Hepatocyte (in vitro differentiated cells): ENCODE measurements around the gene POC1A. TPM values are rescaled to one million over a fixed set of nuclear protein-coding genes. Genes with fewer than 3 reads are reported as not detected.

ENCODE experiments used
- DNase-seq: peaks from one replicate; pipeline ENCODE4 v3.0.0-alpha.2; 2016; ENCODE audit warnings: low spot score
- H2AFZ ChIP-seq: fragments of 200-600 bp; sonication (generic); 2 replicates; pipeline ENCODE4 v1.6.0; 2016; ENCODE audit warnings: antibody characterized with exemption, mild to moderate bottlenecking
- H3K27ac ChIP-seq: fragments of 200-600 bp; sonication (generic); 2 replicates; pipeline ENCODE4 v1.5.1; 2016; ENCODE audit warnings: mild to moderate bottlenecking
- H3K27me3 ChIP-seq: fragments of 200-600 bp; sonication (generic); 2 replicates; pipeline ENCODE4 v1.6.1; 2016
- H3K36me3 ChIP-seq: fragments of 200-600 bp; sonication (generic); replicated peaks from 2 replicates; pipeline ENCODE4 v1.5.1; 2016; ENCODE audit warnings: low read depth; ENCODE audit not compliant: insufficient read depth
- H3K4me1 ChIP-seq: fragments of 200-600 bp; sonication (generic); 2 replicates; pipeline ENCODE4 v1.5.1; 2016; ENCODE audit warnings: mild to moderate bottlenecking, moderate library complexity; ENCODE audit not compliant: insufficient read depth
- H3K4me2 ChIP-seq: fragments of 200-600 bp; sonication (generic); 2 replicates; pipeline ENCODE4 v1.6.0; 2016
- H3K4me3 ChIP-seq: fragments of 200-600 bp; sonication (generic); 2 replicates; pipeline ENCODE4 v1.5.1; 2016; ENCODE audit warnings: mild to moderate bottlenecking
- H3K79me2 ChIP-seq: fragments of 200-600 bp; sonication (generic); 2 replicates; pipeline ENCODE4 v1.6.0; 2017; ENCODE audit warnings: mild to moderate bottlenecking
- H3K9me2 ChIP-seq: fragments of 200-600 bp; sonication (generic); replicated peaks from 2 replicates; pipeline ENCODE4 v1.6.0; 2017; ENCODE audit warnings: mild to moderate bottlenecking; ENCODE audit not compliant: insufficient read depth
- H3K9me3 ChIP-seq: fragments of 200-600 bp; sonication (generic); 2 replicates; pipeline ENCODE4 v1.5.1; 2016; ENCODE audit warnings: low read depth, mild to moderate bottlenecking
- H4K20me1 ChIP-seq: fragments of 200-600 bp; sonication (generic); 2 replicates; pipeline ENCODE4 v1.6.0; 2016; ENCODE audit warnings: mild to moderate bottlenecking; ENCODE audit not compliant: insufficient read depth, poor library complexity, severe bottlenecking
- EZH2 ChIP-seq: fragments of 200-600 bp; sonication (generic); IDR thresholded peaks from 2 replicates; pipeline ENCODE4 v1.6.1; 2016; ENCODE audit warnings: antibody characterized with exemption, mild to moderate bottlenecking, borderline replicate concordance
- EZH2phosphoT487 ChIP-seq: fragments of 200-600 bp; sonication (generic); IDR thresholded peaks from one replicate; pipeline ENCODE4 v1.6.1; 2018; ENCODE audit warnings: antibody characterized with exemption, mild to moderate bottlenecking, low read depth, moderate library complexity; ENCODE audit not compliant: unreplicated experiment, severe bottlenecking
- WGBS: methylation state at CpG from one replicate; pipeline ENCODE4 v1.1.6; 2016; ENCODE audit warnings: low lambda C conversion rate; ENCODE audit errors: missing lambda C conversion rate; 5-methylcytosine and 5-hydroxymethylcytosine counted together
- polyA plus RNA-seq: library from polyadenylated mRNA; unstranded; fragments of >200 nt; fragmentation: Nextera tagmentation; extraction: Ambion mirVana; gene quantifications from 2 replicates; pipeline ENCODE4 v1.2.1, GENCODE V29; 2016
- total RNA-seq: library from RNA; depleted of rRNA; stranded (reverse); fragments of >200 nt; gene quantifications from 2 replicates; pipeline ENCODE4 v1.2.3, GENCODE V29; 2014
- TF ChIP-seq, protein P1 (sequence below): fragments of 200-600 bp; sonication (generic); IDR thresholded peaks from 2 replicates; pipeline ENCODE4 v1.5.1; 2016; ENCODE audit warnings: antibody characterized with exemption, mild to moderate bottlenecking; ENCODE audit not compliant: poor library complexity

The POC1A gene
- total and polyA plus RNA-seq, 2 experiments from 2014 or later: 2.6 to 3.7 TPM

- TF ChIP-seq EZH2 (no peak), EZH2phosphoT487 (no peak)
- TF ChIP-seq, protein P1, sequence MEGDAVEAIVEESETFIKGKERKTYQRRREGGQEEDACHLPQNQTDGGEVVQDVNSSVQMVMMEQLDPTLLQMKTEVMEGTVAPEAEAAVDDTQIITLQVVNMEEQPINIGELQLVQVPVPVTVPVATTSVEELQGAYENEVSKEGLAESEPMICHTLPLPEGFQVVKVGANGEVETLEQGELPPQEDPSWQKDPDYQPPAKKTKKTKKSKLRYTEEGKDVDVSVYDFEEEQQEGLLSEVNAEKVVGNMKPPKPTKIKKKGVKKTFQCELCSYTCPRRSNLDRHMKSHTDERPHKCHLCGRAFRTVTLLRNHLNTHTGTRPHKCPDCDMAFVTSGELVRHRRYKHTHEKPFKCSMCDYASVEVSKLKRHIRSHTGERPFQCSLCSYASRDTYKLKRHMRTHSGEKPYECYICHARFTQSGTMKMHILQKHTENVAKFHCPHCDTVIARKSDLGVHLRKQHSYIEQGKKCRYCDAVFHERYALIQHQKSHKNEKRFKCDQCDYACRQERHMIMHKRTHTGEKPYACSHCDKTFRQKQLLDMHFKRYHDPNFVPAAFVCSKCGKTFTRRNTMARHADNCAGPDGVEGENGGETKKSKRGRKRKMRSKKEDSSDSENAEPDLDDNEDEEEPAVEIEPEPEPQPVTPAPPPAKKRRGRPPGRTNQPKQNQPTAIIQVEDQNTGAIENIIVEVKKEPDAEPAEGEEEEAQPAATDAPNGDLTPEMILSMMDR: no peak
- no peak overlapping the region for H2AFZ ChIP-seq
- WGBS: 81% methylated on average over 5 of the region's 5 CpGs
These were observed 62.5 kb downstream of the POC1A start for GRCh38 chr3:52091586-52092270.

DNA sequence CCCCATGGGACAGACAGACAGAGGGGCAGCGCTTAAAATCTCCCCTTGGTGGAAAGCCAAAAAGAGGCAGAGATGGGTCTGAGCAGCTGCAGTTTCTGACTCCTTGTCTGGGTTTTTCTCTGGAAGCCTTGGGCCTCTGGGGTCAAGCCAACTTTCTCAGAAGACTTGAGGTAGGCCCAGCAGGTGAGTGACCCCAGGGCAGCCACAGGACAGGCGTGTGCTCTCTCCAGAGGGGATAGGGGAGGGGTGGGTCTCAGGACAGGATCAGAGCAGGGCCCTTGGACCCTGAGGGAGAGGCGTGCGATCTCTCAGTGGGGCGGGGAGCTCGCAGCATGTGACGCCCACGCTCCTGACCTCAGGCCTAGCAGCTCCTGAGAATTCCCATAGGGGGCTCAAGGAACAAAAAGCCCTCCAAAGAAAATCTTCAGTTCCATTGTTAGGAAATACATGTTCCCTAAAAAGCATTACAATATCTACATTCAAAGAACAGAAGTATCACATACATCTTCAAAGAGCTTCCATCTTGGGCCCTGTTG lies 63.2 kb downstream of the POC1A start:
- DNase-seq: no peak
- peak overlapping the region; percentile 88 for H3K27ac ChIP-seq
- H3K4me1 ChIP-seq: peaks cover 34% of the 10 kb centered on the region
- WGBS: 95% methylated on average over 7 of the region's 8 CpGs
- no peaks in the 10 kb centered on the region for H3K27me3 ChIP-seq
- H3K36me3 ChIP-seq: no peaks in the 10 kb centered on the region
- H3K79me2 ChIP-seq: no peaks in the 10 kb centered on the region
- no peak overlapping the region for H3K4me3 ChIP-seq
- no peak overlapping the region for H2AFZ ChIP-seq
- H3K9me2 ChIP-seq: no peaks in the 10 kb centered on the region
- no peak overlapping the region for H3K4me2 ChIP-seq
- TF ChIP-seq, protein P1: no peak
- TF ChIP-seq EZH2 (no peak), EZH2phosphoT487 (no peak)
- H3K9me3 ChIP-seq: no peaks in the 10 kb centered on the region
- H4K20me1 ChIP-seq: no peaks in the 10 kb centered on the region

More at GRCh38 chr3:52091586-52092270, 62.5 kb downstream of the POC1A start:
- Histone ChIP-seq H3K36me3 (no peaks in the 10 kb centered on the region), H3K79me2 (no peaks in the 10 kb centered on the region), H3K4me1 (peaks cover 34% of the 10 kb centered on the region), H3K4me3 (no peak overlapping the region), H3K27me3 (no peaks in the 10 kb centered on the region), H3K27ac (peak overlapping the region; percentile 88), H4K20me1 (no peaks in the 10 kb centered on the region), H3K9me3 (no peaks in the 10 kb centered on the region), H3K9me2 (no peaks in the 10 kb centered on the region), H3K4me2 (no peak overlapping the region)
- no peak for DNase-seq

- Histone ChIP-seq H3K36me3 (no peaks in the 10 kb centered on the region), H3K9me3 (no peaks in the 10 kb centered on the region), H3K27ac (peak overlapping the region; percentile 88), H3K4me3 (no peak overlapping the region), H3K79me2 (no peaks in the 10 kb centered on the region), H3K9me2 (no peaks in the 10 kb centered on the region), H3K27me3 (no peaks in the 10 kb centered on the region), H2AFZ (no peak overlapping the region), H3K4me2 (no peak overlapping the region), H4K20me1 (no peaks in the 10 kb centered on the region), H3K4me1 (peaks cover 34% of the 10 kb centered on the region)
- peak; percentile 71 for DNase-seq
- TF ChIP-seq EZH2phosphoT487 (no peak), EZH2 (no peak)
- TF ChIP-seq, protein P1: no peak
- 75% methylated on average over 12 of the region's 12 CpGs for WGBS
These were observed 63.9 kb downstream of the POC1A start for GRCh38 chr3:52090131-52090932.
